ENCODE data around the gene PPIL3.

GRCh38 chr2:200845194-200845593 is 43.7 kb downstream of the PPIL3 start:
- no peak for TF ChIP-seq POU2F2 (IDR thresholded peaks at IDR 0.05; ENCODE audit: low read depth, low read length)
- no peak for TF ChIP-seq POLR2A (IDR thresholded peaks at IDR 0.05; ENCODE audit: low read depth, low read length)
- TF ChIP-seq TAF1 (IDR thresholded peaks at IDR 0.05; ENCODE audit: low read depth, low read length), result no peak
- no peak for TF ChIP-seq SPI1 (IDR thresholded peaks at IDR 0.05; ENCODE audit: low read depth, low read length)
- no peak for TF ChIP-seq POLR2AphosphoS5 (IDR thresholded peaks at IDR 0.05; ENCODE audit: low read depth, low read length)

All from GM12891 (cell line).